Left cardiac atrium (tissue), 4 donors: ENCODE results near the gene CMPK2. TPM values are rescaled to one million over a fixed set of nuclear protein-coding genes. Genes with fewer than 3 reads are reported as not detected.
A peak's percentile ranks its signal among the peaks of the same experiment; 100 is the strongest.

Experiments
- ATAC-seq, 2 donors: fragments of 200-7000 bp; cut with Tn5 transposase; one replicate each; pipeline ENCODE4 v1.9.1; 2020; ENCODE audit warnings: mild to moderate bottlenecking in 2 of 2, moderate library complexity in 2 of 2
- DNase-seq: peaks from one replicate; pipeline ENCODE4 v3.0.0-alpha.2; 2020
- intact Hi-C, 2 donors: fragments of 100-400 bp; cut with DNase I; formaldehyde crosslinking; loops; one replicate each; pipeline versions ENCODE4 v1.14.1 to v1.15.1; 2022 to 2023
- total RNA-seq, 2 donors: library from RNA; stranded (reverse); fragmentation: NEBNext Ultra II Directional; extraction: Animal tissue kit (Norgen Biotek cat#: 25700); gene quantifications; one replicate each; pipeline ENCODE4 v1.2.1, GENCODE V29; 2021
- donor health status: DM: no; HTN: yes; CAD: no.
- donor health status: DM: no; HTN: yes; CAD: no; lungs with severe emphysema.
- donor health status: DM: yes; HTN: yes; CAD: no.
- donor health status: Dilated cardiomyopathy.

Gene CMPK2
- total RNA-seq, 2 donors from 2014 or later = 3.7 to 7.8 TPM

DNA sequence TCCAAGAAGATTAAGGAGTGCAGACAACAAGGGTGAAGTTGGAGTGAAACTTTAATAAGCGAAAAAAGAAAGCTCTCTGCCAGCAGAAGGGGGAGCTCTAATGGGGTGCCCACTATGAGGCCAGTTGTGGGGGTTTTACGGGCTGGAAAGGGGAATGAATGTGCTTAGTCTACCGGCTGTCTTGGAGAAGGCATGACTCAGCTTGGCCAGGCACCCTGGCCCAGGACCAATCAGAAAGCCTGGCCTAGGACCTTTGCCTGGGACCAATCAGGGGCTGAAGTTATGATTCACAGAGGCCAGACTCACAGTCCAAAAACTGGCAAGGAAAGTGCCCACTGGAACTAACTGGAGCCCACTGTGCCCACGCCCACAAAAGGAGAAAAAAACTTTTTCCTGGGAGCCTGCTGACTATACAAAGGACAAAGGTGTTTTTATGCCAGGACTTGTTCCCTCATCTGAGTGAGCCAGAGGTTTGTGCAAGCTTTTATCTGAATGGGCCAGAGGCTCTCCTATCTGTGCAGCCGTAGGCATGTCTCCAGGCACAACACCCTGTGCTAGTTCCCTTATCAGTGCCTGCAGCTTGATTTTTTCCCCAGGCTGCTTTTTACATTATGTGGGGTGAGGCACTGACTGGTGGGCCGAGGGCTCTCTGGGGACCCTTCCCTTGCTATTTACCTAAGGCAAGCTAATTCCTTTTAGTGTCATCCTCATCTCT is 18.6 kb downstream of the CMPK2 start:
- intact Hi-C loops = no loop called here
- DNase-seq (no peak), ATAC-seq (no peak)

DNA sequence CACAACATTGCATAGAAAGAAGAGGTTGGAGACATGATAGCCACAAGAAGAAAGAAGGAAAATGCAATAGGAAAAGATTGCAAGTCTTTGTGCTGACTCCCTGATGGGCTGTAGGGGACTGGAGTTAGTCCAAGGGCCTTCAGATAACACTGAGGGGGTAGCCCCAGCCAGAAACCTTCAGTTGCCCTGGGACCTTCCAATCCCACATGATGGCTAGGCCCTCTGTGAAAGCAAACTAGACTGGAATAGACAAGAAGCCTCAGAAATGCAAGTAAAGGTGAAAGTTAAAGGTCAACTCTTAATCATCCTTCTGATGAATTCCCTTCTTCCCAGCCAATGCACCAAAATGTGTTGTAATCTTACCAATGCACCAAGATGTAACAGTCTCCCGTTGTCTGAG is 19.2 kb downstream of the CMPK2 start:
- intact Hi-C loops = no loop called here
- no peak for DNase-seq
- no peak for ATAC-seq

GRCh38 chr2:6845903-6846302 is 19.8 kb downstream of the CMPK2 start:
- ATAC-seq = no peak
- no peak for DNase-seq
- intact Hi-C loops = no loop called here

GRCh38 chr2:6845312-6845711 is 20.4 kb downstream of the CMPK2 start:
- no peak for DNase-seq
- ATAC-seq = no peak
- intact Hi-C loops = no loop called here

GRCh38 chr2:6841537-6842287 is 24.0 kb downstream of the CMPK2 start:
- ATAC-seq (no peak), DNase-seq (no peak)
- intact Hi-C loops = no loop called here

GRCh38 chr2:6838673-6839319 is 26.9 kb downstream of the CMPK2 start:
- DNase-seq (no peak), ATAC-seq (no peak)
- intact Hi-C loops = no loop called here

DNA sequence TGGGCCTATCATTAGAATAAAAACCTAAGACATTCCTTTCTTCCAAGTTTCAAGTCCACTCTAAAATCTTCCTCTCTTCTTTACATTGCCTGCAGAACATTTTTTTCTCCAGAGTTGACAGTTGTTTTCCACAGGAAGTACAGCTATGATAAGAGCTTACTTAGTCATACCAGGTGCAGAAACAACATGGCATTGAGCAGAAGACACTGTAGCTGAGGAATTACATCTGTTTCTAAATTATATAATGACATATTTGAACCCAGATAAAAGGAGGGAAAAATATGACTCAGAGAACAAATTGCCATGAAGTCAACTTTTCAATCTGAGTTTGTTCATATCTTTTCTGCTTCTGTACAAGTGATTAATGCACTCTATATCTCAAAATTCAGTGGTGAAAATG is 30.2 kb downstream of the CMPK2 start:
- DNase-seq (no peak), ATAC-seq (no peak)
- intact Hi-C loops = no loop called here

DNA sequence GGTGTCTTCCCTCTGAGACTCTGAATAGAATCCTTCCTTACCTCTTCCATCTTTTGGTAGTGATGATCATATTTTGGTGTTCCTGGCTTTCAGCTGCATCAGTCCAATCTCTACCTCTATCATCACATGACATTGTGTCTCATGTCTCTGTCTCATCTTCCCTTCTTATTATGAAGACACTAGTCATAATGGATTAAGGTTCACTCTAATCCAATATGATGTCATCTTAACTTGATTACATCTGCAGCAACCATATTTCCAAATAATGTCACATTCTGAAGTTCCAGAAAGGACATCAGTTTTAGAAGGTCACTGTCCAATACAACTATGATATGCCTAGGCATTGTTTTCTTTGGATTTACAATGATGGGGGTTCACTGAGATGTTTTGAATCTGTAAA is 31.5 kb downstream of the CMPK2 start:
- intact Hi-C loops = no loop called here
- ATAC-seq (no peak), DNase-seq (no peak)

- ATAC-seq (no peak), DNase-seq (no peak)
- intact Hi-C loops = no loop called here
Measured at GRCh38 chr2:6833300-6833604, 32.5 kb downstream of the CMPK2 start.

GRCh38 chr2:6832596-6833299 is 33.0 kb downstream of the CMPK2 start:
- intact Hi-C loops = no loop called here
- DNase-seq (no peak), ATAC-seq (no peak)

GRCh38 chr2:6831229-6831628 is 34.5 kb downstream of the CMPK2 start:
- intact Hi-C loops = no loop called here
- DNase-seq (no peak), ATAC-seq (no peak)

GRCh38 chr2:6828299-6828584 is 37.5 kb downstream of the CMPK2 start:
- DNase-seq = no peak
- intact Hi-C loops = no loop called here
- peak; percentile 34 to 38 for ATAC-seq

GRCh38 chr2:6827566-6828298 is 38.0 kb downstream of the CMPK2 start:
- no peak for ATAC-seq
- intact Hi-C loops = no loop called here
- no peak for DNase-seq

- ATAC-seq (peak in 1 of 2 donors; percentile 71), DNase-seq (no peak)
- intact Hi-C loops = no loop called here
Measured at GRCh38 chr2:6826081-6826913, 39.4 kb downstream of the CMPK2 start.

- DNase-seq = no peak
- intact Hi-C loops = no loop called here
- no peak for ATAC-seq
Measured at GRCh38 chr2:6824962-6825361, 40.7 kb downstream of the CMPK2 start.

DNA sequence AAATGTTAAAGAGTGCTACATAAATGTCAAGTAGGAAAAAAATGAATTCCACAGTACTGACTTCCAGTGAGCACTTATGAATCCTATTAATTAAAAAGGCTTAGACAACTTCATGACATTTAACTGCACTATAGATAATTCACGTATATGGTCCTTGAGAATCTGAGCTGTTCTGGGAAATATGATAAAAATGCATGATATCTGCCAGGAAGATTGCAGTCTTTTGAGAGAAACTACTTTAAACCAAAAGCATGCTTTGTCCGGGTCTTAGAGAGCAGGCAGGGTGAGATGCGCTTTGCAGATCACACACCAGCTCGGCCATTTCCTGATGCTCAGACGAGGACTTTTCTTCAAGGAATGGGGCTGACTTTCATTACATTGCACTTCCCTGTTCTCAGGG is 42.6 kb downstream of the CMPK2 start:
- DNase-seq (no peak), ATAC-seq (no peak)
- intact Hi-C loops = no loop called here

GRCh38 chr2:6822406-6822805 is 43.3 kb downstream of the CMPK2 start:
- DNase-seq (no peak), ATAC-seq (no peak)
- intact Hi-C loops = no loop called here

DNA sequence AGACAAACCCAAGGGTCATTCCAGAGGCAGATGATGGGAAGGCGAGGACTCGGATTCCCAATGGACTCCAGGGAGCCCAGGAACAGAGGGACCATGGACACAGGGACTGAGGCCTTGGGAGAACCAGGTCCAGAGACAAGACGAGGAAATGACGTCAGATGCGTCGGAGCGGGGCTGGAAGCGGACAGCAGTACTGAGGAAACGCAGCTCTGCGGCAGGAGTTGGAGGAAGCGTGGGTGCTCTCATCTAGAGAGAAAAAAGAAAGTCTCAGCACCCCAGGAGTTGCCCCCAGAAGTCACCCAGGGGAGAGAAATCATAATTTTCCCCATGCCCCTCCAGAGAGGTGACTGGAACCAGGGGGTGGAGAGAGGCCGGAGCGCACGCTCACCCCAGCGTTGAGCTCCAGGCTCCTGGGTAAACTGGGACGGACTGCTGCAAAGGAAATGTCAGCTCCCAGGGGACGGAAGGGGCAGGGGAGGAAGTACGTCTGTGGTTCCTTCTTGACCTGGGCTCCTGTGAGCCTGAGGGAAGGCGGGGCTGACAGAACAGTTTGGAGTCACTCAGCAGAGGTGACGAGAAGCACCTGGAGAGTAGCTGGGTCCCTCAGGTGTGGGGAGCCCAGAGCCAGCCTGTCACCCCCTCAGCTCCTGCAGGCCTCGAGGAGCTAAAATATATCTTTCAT is 44.7 kb downstream of the CMPK2 start:
- peak in 1 of 2 donors; percentile 24 for ATAC-seq
- peak; percentile 29 for DNase-seq
- intact Hi-C loops = no loop called here
